Measurements from ENCODE around the gene C22orf15. TPM values are rescaled to one million over a fixed set of nuclear protein-coding genes. Genes with fewer than 3 reads are reported as not detected.

Gene C22orf15
- total RNA-seq, 2 donors from 2014 or later, result not detected

- H3K36me3 ChIP-seq, result peaks cover 46% of the 10 kb centered on the region
- no peak overlapping the region for H3K27ac ChIP-seq
- H3K4me1 ChIP-seq (ENCODE audit: control insufficient read depth in 1 of 2, low read depth in 2 of 2), result no peaks in the 10 kb centered on the region
- ATAC-seq (ENCODE audit: insufficient number of reproducible peaks, low FRiP score, low read depth) (no peak), DNase-seq (ENCODE audit: low spot score) (no peak)
- H3K27me3 ChIP-seq (replicated peaks; ENCODE audit: insufficient read depth), result no peaks in the 10 kb centered on the region
- H3K9me3 ChIP-seq, result no peaks in the 10 kb centered on the region
- no peak for TF ChIP-seq CTCF (IDR thresholded peaks at IDR 0.05)
- H3K4me3 ChIP-seq, result no peak overlapping the region
Measured at GRCh38 chr22:23800297-23801237, 37.8 kb downstream of the C22orf15 start.

GRCh38 chr22:23801238-23801821 lies 38.5 kb downstream of the C22orf15 start:
- H3K4me1 ChIP-seq (ENCODE audit: control insufficient read depth in 1 of 2, low read depth in 2 of 2), result no peaks in the 10 kb centered on the region
- no peaks in the 10 kb centered on the region for H3K27me3 ChIP-seq (replicated peaks; ENCODE audit: insufficient read depth)
- DNase-seq (ENCODE audit: low spot score), result no peak
- no peak overlapping the region for H3K4me3 ChIP-seq
- H3K36me3 ChIP-seq, result peaks cover 46% of the 10 kb centered on the region
- ATAC-seq (ENCODE audit: insufficient number of reproducible peaks, low FRiP score, low read depth), result no peak
- no peak for TF ChIP-seq CTCF (IDR thresholded peaks at IDR 0.05)
- H3K9me3 ChIP-seq, result no peaks in the 10 kb centered on the region
- no peak overlapping the region for H3K27ac ChIP-seq

GRCh38 chr22:23801886-23802377 lies 39.1 kb downstream of the C22orf15 start:
- no peak for TF ChIP-seq CTCF (IDR thresholded peaks at IDR 0.05)
- ATAC-seq (ENCODE audit: insufficient number of reproducible peaks, low FRiP score, low read depth), result no peak
- no peaks in the 10 kb centered on the region for H3K4me1 ChIP-seq (ENCODE audit: control insufficient read depth in 1 of 2, low read depth in 2 of 2)
- peaks cover 42% of the 10 kb centered on the region for H3K36me3 ChIP-seq
- no peak for DNase-seq (ENCODE audit: low spot score)
- H3K9me3 ChIP-seq, result no peaks in the 10 kb centered on the region
- no peaks in the 10 kb centered on the region for H3K27me3 ChIP-seq (replicated peaks; ENCODE audit: insufficient read depth)
- H3K4me3 ChIP-seq, result no peak overlapping the region
- H3K27ac ChIP-seq, result no peak overlapping the region

GRCh38 chr22:23803001-23803819 lies 40.4 kb downstream of the C22orf15 start:
- H3K36me3 ChIP-seq, result peaks cover 42% of the 10 kb centered on the region
- H3K27me3 ChIP-seq (replicated peaks; ENCODE audit: insufficient read depth), result no peaks in the 10 kb centered on the region
- no peak overlapping the region for H3K4me3 ChIP-seq
- DNase-seq (ENCODE audit: low spot score) (no peak), ATAC-seq (ENCODE audit: insufficient number of reproducible peaks, low FRiP score, low read depth) (no peak)
- H3K27ac ChIP-seq, result no peak overlapping the region
- H3K9me3 ChIP-seq, result no peaks in the 10 kb centered on the region
- H3K4me1 ChIP-seq (ENCODE audit: control insufficient read depth in 1 of 2, low read depth in 2 of 2), result no peaks in the 10 kb centered on the region
- no peak for TF ChIP-seq CTCF (IDR thresholded peaks at IDR 0.05)
